ENCODE measurements around the gene CMTM1.

DNA sequence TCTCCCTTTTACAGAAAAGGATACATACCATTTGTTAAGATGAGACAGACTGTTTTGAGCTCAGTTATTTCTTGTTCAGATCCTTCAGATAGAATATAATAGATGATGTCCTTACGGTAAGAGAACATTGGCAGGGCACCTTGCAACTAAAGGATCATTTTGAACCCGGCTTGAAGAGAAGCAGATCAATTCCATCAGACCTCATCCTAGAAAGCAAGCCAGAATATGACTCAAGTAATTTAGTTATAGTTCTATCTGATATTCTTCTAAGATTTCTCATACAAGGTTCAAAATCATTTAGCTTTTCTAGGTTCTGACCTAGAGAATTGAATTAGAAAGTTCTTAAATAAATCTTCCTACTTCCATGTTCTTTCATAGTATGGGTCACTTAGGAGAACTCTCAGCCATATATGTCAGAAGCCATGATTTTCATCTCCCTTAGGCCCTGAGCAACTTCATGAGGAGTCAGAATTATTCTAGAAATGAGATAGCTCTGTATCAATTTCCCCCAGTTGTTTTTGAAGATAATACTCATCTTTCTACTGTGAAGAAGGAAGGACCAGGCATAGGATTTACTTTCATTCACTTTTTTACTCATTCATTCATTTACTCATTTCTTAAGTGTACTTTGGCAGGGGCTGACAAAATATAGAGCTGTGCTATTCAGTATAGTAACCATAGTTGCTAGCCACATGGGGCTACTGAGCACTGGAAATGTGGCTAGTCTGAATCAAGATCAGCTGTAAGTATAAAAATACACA is 2.5 kb upstream of the CMTM1 start:
- TF ChIP-seq POLR2A (IDR thresholded peaks at IDR 0.05) (no peak), CTCF (IDR thresholded peaks at IDR 0.05) (no peak), EP300 (IDR thresholded peaks at IDR 0.05) (no peak)
